ENCODE measurements around the gene BCORL1.
A peak's percentile ranks its signal among the peaks of the same experiment; 100 is the strongest.

BCORL1 gene, protein sequence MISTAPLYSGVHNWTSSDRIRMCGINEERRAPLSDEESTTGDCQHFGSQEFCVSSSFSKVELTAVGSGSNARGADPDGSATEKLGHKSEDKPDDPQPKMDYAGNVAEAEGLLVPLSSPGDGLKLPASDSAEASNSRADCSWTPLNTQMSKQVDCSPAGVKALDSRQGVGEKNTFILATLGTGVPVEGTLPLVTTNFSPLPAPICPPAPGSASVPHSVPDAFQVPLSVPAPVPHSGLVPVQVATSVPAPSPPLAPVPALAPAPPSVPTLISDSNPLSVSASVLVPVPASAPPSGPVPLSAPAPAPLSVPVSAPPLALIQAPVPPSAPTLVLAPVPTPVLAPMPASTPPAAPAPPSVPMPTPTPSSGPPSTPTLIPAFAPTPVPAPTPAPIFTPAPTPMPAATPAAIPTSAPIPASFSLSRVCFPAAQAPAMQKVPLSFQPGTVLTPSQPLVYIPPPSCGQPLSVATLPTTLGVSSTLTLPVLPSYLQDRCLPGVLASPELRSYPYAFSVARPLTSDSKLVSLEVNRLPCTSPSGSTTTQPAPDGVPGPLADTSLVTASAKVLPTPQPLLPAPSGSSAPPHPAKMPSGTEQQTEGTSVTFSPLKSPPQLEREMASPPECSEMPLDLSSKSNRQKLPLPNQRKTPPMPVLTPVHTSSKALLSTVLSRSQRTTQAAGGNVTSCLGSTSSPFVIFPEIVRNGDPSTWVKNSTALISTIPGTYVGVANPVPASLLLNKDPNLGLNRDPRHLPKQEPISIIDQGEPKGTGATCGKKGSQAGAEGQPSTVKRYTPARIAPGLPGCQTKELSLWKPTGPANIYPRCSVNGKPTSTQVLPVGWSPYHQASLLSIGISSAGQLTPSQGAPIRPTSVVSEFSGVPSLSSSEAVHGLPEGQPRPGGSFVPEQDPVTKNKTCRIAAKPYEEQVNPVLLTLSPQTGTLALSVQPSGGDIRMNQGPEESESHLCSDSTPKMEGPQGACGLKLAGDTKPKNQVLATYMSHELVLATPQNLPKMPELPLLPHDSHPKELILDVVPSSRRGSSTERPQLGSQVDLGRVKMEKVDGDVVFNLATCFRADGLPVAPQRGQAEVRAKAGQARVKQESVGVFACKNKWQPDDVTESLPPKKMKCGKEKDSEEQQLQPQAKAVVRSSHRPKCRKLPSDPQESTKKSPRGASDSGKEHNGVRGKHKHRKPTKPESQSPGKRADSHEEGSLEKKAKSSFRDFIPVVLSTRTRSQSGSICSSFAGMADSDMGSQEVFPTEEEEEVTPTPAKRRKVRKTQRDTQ (N-terminal part only)

DNA sequence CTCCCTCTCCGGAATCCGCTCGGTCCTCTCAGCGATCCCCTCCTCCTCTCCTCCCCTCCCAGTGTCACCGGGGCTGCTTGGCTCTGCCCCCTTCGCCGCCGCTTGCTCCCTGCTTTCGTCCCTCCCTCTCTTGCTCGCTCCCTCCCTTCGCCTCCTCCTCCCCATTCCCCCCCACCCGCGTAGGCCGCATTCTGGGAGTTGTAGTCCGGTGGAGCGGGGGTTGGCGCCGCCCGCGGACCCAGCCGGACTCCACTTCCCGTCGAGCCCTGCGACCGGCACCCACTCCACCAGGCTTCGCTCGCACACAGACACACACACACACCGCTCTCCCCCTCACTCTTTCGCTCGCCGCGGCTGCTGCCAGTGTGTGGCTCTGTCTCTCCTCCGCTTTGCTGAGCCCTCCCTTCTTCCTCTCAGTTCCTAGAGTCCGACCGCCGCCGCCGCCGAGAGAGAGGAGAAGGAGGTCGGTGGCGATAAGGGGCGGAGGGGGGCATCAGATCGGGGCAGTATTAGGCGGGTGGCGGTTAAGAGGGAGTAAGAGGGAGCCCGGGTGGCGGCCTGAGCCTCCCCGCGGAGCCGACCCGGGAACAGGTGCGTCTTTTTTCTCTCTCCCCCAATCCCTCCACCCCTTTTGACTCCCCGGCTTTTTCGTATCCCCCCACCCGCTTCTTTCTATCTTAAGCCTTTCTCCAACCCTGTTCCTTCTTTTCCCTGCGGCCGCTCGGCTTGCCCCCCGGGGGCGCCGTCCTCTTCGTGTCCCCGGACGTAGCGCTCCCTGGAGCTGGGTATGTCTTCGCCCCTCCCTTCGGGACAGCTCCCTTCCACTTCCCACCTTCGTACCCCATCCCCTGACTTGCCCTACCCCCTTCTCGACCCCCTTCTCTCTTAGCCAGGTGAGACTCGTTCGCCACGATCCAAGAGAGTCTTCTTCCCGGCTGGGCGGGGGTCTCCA is at the start of gene BCORL1:
BCORL1 (plus strand) TSS at position 336 of the 952 bp plus-strand sequence. CDS start 22,597 bp downstream, outside the sequence.
- DNase-seq: peak; percentile 79

DNA sequence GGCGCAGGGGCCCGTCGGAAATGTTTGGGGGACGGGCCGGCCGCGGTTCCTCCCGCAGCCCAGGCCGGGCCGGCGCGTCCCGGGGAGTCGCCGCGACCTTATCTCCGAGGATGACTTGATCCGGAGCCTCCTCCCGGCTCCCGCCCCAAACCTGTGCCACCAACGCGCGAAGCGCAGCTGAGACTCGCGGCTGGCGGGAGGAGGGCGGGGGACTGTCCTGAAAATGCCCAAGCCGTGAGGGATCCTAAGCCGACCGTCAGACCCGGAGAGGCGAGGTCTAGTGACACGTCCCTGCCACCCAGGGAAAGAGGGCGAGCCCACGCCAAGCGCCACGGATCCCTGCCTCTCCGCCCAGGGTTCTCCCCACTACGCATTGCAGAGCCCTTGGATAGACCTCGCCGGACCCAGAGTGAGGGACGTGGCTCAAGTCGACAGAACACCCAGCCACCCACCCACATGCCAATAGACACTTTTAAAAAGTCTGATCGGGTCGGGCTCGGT is 49.6 kb upstream of the BCORL1 start:
- no peak for DNase-seq

DNA sequence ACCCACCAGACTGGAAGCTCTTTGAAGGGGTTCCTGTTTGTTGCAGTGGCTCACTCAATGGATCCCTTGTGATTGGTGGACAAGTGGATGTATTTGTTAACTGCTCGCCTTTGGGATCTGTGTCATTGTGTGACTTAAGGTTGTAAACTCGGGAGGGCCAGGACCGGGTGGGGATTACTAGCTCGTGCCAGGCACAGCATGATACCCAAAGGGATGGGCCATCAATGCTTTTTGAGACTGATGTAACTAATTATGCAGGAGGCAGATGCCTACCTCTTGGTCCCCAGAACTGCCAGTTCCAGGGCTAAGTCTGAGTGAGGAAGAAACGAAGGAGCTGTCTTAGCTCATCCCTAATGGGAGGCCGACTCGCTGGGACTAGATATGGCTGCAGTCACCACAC is 48.7 kb upstream of the BCORL1 start:
- no peak for DNase-seq

DNA sequence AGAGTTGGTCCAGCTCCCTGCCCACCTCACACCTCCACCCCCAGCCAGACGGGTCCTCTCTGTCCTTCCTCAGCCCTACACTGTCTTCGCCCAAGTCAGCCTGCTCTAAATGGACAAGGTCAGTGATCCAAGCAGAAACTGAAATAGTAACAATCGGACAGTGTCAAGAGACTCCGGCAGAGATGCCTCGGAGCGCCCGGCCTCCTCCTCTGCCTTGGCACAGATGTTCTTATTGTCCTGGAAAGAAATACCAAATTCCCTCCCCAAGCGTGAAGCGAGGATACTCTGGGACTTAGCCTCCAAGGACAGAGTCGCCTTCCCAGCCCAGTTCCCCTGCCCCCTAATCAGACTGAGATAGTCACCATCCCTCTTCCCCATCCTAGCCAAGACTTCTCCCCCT is 48.0 kb upstream of the BCORL1 start:
- DNase-seq: no peak

DNA sequence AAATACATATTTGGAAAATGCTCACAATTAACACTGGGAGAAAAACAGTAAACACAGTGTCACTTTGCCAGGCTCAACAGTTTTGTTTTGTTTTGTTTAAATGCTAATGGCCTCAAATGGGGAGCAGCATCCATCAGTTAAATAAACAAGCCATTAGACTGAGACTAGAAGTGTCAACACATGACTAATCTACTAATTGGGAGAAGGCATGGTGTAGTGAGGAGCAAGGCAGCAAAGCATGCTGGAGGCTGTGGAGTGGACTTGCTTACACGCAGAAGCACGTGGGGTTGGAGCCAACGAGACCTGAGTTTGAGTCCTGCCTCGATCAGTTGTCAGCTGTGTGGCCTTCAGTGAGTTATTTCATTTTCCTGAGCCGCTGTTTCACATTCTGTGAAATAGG is 47.5 kb upstream of the BCORL1 start:
- DNase-seq: no peak

DNA sequence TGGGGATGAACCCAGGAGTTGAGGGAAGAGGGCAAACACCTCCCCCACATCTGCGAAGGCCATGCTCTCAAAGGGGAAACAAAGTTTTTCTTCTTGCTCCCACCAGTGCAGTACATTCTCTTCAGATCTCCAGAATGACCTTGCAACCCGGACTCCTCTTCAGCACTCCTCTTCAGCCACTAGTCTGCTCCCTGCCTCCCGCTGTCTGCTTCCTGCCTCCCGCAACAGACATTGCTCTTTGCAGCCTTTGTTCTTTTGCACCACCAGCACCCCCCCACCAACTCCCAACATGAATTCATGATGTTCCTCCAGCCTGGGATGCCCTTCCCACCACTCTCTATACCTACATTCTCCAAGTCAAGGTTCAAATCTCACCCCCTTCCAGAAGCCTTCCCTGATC is 44.4 kb upstream of the BCORL1 start:
- no peak for DNase-seq

DNA sequence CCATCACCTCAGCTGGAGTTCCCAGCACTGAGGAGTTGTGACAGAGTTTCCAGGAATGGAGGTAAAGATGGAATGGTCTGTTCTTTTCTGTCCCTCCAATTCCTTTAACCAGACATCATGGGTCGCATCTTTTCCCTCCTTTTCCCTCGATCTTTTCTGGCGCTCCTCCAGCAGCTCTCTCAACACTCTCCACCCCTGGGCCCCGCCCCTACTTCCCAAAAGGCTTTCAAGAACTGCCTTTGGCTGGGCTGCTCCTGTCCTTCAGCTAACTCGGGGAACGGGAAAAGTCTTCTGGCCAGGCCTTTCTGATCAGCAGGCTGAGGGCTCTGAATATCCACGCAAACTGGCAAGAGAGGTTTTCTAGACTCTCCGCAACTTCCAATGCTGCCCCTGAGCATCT is 42.4 kb upstream of the BCORL1 start:
- DNase-seq: no peak

DNA sequence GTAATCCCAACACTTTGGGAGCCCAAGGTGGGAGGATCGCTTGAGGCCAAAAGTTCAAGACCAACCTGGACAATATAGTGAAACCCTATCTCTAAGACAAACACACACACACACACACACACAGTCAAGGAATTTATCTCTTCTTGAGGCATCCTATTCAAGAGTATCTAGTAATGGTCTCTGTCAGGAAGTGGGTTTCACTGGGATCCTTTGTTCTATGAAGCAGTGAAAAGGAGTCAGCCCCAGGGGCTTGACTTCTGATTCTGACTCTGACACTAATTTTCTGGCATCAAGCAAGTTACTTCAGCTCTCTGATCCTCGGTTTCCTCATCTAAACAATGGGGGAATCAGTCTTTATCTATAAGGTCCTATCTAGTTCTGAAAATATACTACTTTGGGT is 41.7 kb upstream of the BCORL1 start:
- DNase-seq: no peak

DNA sequence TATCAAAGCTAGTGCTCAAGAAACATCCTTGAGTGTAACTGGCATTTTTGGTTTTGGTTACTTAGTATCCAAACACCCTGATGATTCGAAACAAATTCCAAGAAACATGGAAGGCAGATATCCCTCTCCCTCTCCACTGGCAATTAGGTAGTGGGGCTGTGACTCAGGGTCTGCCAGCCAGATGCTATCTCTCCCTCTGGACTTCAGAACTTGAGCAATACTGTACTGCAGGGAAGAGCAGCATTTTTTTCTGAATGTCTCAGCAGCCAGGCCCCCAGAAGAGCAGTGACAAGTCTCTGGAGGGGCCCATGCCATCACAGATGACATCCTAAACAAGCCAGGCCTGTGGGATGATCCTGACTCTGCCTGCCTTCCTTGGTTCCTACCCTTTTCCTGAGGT is 37.3 kb upstream of the BCORL1 start:
- no peak for DNase-seq

DNA sequence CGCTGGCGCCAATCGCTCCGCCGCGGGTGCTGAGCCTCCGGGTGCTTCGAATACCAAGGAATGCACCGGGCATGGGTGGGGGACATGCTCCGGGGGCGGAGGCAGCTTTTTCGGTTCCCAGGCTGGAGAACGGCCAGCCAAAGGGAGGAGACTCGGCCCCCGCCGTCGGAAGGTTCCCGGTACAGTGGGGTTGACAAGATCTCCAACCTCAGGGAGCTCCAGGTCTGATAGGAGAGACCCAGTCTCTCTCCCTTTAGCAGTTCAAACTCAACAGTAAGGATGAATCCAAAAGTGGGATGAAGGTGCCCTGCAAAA is 29.1 kb upstream of the BCORL1 start:
- DNase-seq: no peak

DNA sequence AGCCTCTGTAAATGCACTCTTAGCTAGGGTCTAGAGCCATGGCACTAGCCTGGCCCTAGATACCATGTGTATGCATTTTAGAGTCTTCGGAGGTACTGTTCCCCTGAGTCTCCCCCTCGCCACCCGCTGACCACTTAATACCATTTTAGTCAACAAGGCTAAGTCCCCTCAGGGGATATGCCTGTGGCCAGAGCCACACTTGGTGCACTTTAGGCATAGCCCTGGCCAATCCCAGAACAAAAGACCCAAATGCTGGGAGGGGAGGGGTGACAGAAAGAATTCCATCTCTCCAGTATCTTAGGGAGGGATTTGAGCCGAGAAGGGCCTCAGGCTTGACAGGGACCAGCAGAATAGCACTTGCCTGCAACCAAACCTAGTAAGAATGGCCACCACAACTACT is 28.6 kb upstream of the BCORL1 start:
- no peak for DNase-seq

DNA sequence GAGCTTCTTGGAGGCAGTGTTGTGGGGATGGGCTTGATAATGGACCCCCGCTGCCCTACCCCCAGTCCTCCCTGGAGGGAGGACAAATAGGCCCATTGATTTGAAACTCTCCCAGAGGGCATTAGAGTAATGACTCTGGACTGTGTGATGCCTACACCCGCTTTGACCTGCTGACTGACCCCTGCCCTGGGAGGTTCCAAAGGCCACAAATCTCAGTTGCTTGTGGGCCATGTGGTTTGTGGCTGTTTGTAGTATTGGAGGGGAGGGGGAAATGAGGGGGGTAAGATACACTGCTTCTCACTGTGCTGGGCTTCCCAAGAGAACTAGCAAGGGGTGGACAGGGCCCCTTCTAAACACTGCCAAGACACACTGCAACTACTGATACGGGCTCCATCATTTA is 27.6 kb upstream of the BCORL1 start:
- no peak for DNase-seq

DNA sequence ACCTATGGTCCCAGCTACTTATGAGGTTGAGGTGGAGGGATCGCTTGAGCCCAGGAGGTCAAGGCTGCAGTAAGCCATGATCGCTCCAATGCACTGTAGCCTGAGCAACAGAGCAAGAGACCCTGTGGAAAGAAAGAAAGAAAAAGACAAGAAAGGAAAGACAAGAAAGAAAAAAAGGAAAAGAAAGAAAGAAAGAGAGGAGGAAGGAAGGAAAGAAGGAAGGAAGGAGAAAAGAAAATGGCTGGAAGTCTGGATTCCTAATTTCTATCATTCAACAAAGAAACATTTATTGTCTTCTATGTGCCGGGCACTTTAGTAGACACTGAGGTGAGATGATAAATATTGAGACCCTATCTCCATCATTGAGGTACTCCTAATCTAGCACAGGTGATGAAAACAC is 26.8 kb upstream of the BCORL1 start:
- no peak for DNase-seq

DNA sequence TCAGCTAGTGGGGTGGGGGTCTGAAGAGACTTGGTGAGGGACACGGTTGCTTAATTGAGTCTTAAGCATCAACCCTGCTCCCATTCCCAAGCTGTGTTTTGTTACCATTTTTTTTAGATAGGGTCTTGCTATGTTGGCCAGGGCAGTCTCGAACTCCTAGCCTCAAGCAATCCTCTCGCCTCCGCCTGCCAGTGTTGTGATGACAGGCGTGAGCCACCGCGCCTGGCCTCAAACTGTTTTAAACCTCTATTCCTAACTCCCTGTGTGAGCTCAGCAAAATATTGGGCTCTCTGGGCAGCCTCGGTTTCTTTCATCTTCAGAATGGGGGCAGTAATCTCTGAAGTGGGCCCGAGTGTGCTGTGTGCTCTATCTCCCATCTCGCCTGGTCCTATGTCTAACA is 26.3 kb upstream of the BCORL1 start:
- no peak for DNase-seq

DNA sequence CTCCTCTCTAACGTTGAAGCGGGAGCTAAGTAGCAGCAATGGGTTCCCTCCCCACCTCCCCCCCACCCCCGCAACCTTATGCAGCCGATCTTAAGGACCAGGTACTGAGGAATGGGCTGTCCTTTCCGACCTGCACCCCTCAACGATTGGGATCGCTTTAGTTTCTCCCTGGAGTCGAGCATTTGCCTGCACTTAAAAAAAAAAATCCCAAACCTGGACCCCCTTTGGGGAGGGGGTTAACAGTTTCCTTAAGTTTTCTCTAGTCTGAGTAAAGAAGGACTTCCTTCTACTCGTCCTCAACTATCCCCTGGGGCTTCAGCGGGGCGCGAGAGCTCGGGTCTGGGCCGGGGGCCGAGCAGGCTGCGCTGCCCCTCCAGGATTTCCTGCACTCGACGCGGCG is 25.7 kb upstream of the BCORL1 start:
- no peak for DNase-seq

DNA sequence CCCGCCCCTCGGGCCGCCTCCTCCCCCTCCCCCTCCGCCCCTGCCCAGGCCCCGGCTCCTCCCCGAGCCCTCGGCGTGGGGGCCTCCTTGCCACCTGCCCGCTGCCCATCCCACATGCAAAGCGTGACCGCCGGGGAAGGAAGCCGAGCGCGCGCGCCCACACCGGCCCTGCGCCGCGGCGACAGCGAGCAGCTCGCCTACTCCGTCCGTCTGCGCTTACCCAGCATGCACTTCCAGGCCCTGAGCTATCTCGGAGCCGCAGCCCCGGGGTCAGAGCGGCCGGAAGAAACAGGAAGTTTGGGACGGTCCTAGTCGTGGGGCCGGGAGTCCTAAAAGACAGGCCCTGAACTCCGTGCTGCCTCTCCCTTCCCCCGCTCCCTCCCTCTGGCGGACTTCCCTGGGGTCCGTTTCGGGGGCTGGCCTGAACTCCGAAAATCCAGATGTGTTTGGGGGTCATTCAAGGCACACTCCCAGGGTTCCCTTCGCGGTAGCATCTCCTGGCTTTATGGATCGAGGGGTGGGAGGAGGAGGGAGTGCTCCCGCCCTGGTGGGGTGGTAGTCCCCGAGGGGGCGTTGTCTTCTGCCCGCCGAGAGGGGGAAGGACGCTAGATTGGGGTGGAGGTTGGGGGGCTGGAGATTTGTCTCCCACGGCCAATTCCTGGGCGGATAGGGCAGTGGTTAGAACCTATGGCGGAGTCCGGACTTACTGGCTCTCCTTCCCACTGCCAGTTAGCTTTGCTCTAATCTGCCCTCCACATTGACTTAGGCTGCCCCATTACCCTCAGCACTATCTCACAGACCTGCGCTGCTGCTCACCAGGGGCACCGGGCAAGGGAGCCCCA is 25.0 kb upstream of the BCORL1 start:
- peak; percentile 79 for DNase-seq

DNA sequence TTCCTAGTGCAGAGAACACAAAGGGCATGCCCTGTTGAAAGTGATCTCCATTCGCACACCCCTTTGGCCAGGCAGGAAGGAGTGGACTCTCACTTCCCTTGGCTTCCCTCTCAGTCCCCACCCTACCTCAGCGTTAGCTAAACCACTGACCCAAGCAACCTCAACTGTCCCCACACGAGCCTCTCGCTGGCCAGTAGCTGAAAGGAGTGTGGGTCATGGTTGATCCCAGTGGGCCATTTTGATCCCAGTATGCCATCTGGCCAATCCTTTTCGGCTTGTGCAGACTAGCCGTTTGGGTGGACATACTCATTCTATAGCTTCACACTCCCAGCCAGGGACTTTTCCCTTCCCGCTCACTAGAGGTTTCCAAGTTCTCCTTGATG is 24.4 kb upstream of the BCORL1 start:
- DNase-seq: peak; percentile 18

DNA sequence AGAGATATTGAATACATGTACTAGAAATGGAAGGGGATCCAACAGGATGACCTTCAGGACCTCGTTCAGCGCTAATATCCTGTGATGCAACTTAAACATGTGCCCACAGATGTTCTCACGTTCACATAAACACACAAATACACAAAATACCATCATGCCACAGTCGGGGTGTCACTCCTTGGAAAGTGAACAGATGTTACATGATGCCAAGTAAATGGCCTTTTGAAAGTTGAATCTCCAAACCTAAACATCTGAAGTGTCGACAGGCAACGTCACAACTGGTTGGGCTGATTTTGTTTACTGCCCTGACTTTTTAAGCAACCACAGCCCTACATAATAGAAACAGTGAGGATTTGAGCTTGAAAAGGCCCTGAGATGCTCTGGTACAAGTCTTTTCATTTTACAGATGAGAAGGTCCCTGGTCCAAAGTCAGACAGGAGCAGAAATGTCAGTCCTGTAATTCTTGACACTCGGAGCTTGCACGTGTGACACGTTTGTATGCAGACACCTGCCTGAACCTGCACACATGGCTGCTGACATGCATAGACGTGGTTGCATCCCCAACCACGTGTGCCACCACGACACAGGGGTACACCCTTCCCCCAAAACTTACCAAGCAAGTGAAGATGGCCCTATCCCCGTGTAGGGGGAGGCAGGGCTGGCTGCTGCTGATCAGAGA is 23.5 kb upstream of the BCORL1 start:
- no peak for DNase-seq

DNA sequence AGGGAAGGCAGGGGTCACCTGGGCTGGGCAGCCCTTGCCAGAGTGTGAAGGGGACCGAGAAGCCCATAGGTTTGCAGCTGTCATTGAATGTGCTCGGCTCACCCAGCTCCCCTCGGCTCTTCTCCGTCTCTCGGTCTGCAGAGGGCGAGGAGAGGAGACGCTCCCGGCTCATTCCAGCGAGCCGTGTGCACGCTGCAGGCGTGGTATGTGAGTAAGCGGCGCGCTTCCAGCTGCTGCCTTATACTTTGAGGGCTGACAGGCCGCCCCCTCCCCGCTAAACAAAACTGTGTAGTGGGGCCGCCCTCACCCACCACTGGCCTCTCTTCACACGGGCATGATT is 23.0 kb upstream of the BCORL1 start:
- no peak for DNase-seq

DNA sequence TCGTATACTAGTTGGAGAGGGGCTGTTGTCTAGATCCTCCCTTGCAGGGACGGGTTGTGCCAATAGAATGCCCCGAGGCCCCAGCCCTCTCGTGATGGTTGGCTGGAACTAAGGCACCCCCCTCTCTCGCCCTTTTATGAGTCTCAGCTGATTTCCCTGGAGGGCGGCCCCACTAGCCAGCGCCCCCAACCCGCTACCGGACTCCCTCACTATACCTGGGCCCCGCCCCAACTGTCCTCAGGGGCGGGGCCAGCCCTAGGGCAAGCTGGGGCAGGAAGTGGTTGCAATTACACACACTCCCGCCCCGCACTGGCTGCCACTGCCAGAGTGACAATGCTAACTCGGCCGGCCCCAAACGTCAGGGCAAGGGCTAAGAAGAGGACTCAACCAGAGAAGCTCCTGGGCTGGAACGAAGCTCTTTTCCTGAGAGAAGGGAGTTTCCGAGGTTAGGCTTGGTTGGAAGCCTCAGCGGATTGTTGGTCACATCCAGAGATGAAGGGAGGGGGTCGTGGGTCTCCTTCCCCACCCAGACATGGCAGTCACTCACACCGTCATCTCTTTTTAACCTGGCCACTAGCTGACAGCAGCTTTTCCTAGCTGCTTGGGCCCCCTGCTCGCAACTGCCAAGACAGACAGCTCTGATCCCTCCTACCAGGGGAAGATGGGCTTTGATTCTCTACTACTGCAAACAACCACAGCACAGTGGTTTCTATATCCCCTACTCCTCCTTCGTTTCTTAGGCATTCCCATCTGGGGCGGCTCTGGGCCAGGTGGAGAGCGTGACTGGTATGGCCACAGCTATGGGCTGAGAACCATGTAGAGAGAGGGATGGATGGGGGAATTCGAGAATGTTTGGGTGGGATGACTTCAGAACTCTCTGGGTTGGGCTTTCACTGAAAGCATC is 21.0 kb upstream of the BCORL1 start:
- DNase-seq: peak; percentile 63
